GM12878 (cell line): ENCODE measurements around the gene SPAG17.

Experiments
- CTCF ChIP-seq, 3 experiments: IDR thresholded peaks in 2 of 3; conservative IDR thresholded peaks in 1 of 3; 2 replicates each; pipeline ENCODE4 v1.5.1; 2011; ENCODE audit warnings: low read depth in 3 of 3, low read length in 3 of 3, mild to moderate bottlenecking in 3 of 3, control low read depth in 2 of 3, moderate library complexity in 2 of 3, inconsistent platforms in 1 of 3, mixed read lengths in 1 of 3; ENCODE audit not compliant: control insufficient read depth in 2 of 3, insufficient read depth in 1 of 3; ENCODE audit errors: extremely low read depth in 1 of 3
- EGR1 ChIP-seq, 2 experiments: IDR thresholded peaks; 1 replicate in 1 of 2; 2 replicates in 1 of 2; pipeline ENCODE4 v1.6.1; 2011 to 2012; ENCODE audit warnings: low read depth in 2 of 2, low read length in 2 of 2, borderline replicate concordance in 1 of 2, mild to moderate bottlenecking in 1 of 2, moderate library complexity in 1 of 2
- ESRRA ChIP-seq: IDR thresholded peaks from 2 replicates; pipeline ENCODE4 v1.6.1; 2012; ENCODE audit warnings: mild to moderate bottlenecking, low read length, improper control_type of control experiment
- HDGF ChIP-seq: fragments of 450-650 bp; IDR thresholded peaks from 2 replicates; pipeline ENCODE4 v1.6.1; 2016; ENCODE audit warnings: antibody characterized with exemption
- NFYB ChIP-seq: IDR thresholded peaks from 2 replicates; pipeline ENCODE4 v1.6.1; 2011; ENCODE audit warnings: low read depth, mild to moderate bottlenecking, low read length, improper control_type of control experiment, moderate library complexity; ENCODE audit not compliant: insufficient read depth
- POLR2A ChIP-seq: IDR thresholded peaks from 2 replicates; pipeline ENCODE4 v1.6.1; 2011; ENCODE audit warnings: low read depth, mild to moderate bottlenecking, low read length
- SMC3 ChIP-seq: IDR thresholded peaks from 2 replicates; pipeline ENCODE4 v1.6.1; 2011; ENCODE audit warnings: low read length, improper control_type of control experiment, borderline replicate concordance
- SPI1 ChIP-seq: IDR thresholded peaks from 2 replicates; pipeline ENCODE4 v1.6.1; 2011; ENCODE audit warnings: low read depth, mild to moderate bottlenecking, low read length, moderate library complexity, borderline replicate concordance; ENCODE audit not compliant: insufficient read depth
- ZBTB40 ChIP-seq: fragments of 450-650 bp; IDR thresholded peaks from 2 replicates; pipeline ENCODE4 v1.6.1; 2016; ENCODE audit warnings: mild to moderate bottlenecking, moderate library complexity, borderline replicate concordance

GRCh38 chr1:117930173-117930447 is 254.9 kb downstream of the SPAG17 start:
- TF ChIP-seq POLR2A (no peak), HDGF (no peak), ESRRA (no peak), SMC3 (no peak), ZBTB40 (no peak), CTCF (IDR thresholded peaks at IDR 0.05 in 2 of 3, conservative IDR thresholded peaks at IDR 0.05 in 1 of 3; ENCODE audit: control insufficient read depth in 2 of 3, extremely low read depth in 1 of 3, insufficient read depth in 1 of 3, low read depth in 3 of 3, low read length in 3 of 3) (no peak), EGR1 (IDR thresholded peaks at IDR 0.05; ENCODE audit: borderline replicate concordance in 1 of 2, low read depth in 2 of 2, low read length in 2 of 2) (no peak), SPI1 (no peak), NFYB (no peak)
